NCI-H748 (cell line): ENCODE data around the gene MRPS25.

Experiments used
- DNase-seq: peaks from one replicate; lab custom pipeline; 2025; ENCODE audit not compliant: unreplicated experiment; lab: John Stamatoyannopoulos, UW

The MRPS25 gene

DNA sequence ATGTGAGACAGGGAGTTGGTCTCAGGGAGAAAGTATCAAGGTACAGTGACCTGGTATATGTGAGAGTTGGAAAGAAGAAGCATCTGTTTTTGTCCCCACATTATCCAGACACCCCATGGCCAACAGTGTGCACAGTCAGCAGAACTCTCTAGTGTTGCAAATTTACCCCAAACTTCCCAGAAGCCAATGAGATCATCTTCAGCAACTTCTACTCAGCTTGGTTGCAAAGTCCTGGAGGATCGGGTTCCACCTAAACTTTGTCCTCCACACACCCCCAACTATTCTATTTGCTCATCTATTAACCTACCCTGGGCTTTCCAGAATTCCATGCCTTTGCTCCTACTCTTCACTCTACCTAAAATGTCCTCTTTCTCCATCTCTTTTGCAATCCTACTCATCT is 18.1 kb upstream of the MRPS25 start:
- no peak for DNase-seq

DNA sequence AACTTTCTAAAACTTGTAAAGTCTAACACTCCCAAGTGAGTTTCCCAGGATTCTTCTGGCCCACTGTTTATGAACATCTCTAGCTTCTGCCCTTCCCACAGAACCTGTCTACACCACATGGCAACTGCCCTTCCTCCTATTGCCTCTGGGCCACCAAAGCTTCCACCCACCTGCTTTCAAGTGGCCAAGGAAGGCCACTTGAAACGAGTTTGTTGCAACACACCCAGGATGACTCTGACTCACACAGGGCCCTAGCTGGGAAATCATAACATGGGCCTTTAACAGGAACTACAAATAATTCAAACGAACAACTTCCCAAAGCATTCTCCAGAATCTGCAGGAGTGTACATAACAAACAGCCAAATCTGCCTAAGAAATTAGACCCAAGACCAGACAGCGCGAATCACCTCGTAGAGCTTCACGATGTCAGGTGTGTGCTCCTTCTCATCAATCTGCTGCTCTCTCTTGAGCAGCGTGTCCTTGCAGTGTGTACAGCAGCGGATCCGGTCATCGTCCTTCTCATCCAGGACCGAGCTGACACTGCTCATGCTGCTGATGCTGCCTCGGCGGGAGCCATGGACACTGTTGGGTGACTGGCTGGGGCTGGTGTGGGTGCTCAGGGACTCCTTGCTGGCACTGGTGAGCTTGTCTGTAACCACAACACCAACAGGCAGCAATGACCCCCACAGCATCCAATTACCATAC is 17.0 kb upstream of the MRPS25 start:
- DNase-seq = no peak

DNA sequence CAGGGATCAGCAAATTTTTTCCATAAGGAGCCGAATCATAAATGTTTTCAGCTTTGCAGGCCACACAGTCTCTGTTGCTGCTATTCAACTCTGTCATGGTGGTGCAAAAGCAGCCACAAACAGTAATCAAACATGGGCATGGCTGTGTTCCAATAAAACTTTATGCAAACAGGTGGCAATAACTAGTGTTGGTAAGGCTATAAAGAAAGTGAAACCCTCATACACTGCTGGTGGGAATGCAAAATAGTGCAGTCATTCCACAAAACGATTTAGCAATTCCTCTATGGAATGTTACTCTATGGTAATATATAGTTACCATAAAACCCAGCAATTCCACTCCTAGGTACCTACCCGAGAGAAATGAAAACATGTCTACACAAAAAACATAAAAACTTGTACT is 14.0 kb upstream of the MRPS25 start:
- DNase-seq = no peak

DNA sequence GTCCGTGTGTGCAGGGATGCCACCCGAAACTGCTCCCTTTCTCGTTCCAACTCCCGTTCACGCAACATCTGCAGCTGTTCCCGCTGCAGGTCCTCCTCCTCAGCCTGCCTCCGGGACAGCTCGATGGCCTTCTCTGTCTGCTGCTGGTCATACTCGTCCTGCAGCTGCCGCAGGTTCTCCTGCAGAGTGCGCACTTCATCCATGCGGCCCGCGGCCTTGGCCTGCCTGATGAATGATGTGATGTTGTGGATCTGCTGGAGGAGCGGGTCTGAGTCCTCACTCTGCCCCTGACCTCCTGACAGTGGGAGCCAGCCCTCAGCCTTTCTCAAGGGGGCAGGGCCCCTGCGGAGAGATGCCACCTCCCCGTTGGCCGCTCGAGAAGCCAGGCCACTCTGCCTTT is 9.4 kb upstream of the MRPS25 start:
- DNase-seq = no peak

DNA sequence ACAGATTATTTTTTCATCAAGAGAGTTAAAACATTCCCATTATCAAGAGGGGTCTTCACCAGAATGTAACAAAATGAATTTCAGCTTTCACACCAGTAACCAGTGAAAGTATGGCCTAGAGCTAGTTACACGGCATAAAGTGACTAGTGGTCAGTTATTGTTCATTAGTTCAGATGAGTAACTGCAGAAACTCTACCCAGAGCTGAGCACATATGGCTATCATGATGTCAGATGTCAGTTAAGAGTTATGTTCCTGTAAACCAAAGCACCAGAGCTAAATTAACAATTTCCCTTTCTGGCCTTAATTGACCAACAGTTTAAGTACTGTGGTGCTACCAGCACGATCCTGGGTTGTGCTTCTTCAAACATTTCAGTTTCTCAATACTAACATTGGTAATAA is 6.6 kb upstream of the MRPS25 start:
- no peak for DNase-seq

DNA sequence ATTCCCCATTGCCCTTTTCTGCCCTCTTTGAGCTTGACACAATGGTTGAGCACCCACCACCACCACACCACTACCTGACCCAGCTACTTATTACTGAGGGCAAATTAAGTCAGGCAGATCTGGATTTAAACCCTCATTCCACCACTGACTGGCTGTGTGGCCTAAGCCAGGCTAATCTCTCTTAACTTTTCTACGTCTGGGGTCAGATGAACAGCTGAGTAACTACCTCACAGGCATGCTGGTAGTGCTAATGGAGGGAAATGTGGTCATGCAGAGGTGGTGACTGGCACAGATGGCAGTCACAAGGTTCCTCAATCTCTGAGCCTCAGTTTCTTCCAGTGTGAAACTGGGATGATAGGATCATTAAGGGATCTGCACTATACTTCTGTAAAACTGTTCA is 4.3 kb upstream of the MRPS25 start:
- DNase-seq = no peak

DNA sequence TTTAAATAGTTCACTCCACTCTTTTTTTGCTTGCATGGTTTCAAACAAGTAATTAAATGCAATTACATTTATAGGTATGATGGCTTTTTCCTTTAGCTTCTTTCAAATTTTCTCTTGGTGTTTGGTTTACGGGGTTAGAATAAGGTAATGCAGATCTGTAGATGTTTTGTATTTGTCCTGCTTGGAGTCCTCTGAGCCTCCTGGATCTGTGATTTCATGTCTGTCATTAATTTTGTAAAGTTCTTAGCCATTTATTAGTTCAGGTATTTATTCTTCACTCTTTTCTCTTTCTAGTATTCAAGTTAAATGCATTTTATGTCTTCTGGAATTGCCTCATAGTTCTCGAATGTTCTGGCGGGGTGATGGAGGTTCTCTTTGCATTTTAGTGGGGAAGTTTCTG is 1.4 kb upstream of the MRPS25 start:
- no peak for DNase-seq

DNA sequence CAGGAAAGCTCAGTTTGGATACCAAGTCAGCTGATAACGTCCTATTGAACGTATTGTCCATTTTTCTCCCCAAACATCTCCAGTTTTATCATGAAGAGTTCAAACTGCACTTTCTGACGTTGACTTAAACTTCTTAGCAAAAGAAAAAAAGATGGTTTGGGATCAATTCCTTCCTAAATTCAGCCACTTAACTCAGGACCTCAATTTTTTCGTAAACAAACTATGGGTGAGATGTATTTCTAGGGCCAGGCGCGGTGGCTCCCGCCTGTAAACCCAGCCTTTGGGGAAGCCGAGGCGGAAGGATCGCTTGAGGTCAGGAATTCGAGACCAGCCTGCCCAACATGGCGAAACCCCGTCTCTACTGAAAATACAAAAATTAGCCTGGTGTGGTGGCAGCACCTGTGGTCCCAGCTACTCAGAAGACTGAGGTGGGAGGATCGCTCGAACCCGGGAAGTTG is 464 bp upstream of the MRPS25 start:
- no peak for DNase-seq

DNA sequence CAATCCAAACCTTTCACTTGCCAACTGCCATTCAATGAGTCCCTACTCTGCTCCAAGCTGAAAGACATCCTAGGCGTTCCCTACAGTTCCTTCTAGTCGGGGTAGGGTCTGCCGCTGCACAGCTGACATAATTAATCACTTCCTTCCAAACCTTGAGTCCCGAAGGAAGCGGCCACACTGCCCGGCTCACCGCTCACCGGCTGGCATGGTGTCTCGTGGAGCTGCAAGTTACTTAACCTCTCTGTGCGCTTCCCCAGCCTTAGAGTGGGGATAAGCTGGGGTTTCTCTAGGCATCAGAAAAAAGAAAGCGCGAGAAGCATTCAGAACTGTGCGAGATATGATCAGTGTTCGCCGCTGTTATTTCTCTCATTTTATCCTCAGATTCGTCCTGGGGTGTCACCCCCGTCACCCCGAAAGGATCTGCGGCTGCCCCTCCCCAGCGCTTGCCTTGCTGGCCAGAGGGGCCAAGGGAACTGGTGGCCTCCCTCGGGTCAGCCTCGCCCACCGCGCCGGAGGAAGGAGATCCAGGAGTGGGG is 748 bp downstream of the MRPS25 start:
- peak; percentile 23 for DNase-seq

DNA sequence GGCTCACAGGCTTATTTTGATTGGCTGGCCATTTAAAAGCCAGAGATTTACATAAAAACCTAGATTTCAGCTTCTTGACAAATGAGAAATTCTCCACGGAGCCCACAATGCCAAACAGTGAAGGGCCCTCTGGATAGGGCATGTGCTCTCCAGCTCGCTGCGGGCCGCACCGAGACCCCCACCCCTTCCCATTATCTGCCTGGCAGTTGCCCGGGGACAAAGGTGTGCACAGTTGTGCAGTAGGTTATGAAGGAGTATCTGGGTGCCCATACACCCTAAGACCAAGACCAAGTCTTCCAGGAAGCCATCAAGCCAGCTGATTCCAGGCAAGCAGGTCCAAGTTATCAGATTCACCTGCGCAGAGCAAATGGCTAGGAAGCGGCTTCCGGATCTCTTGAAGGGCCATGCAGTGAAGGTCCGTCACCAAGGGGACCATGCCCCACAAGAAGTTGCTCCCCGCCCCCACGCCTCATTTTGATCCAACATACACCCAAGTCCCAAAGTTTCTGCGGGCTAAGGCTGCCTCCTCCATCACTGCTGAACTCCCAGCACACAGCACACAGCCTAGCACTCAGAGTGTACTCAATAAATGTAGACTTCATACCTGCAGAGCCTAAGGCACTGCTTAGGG is 1.3 kb downstream of the MRPS25 start:
- DNase-seq = no peak

DNA sequence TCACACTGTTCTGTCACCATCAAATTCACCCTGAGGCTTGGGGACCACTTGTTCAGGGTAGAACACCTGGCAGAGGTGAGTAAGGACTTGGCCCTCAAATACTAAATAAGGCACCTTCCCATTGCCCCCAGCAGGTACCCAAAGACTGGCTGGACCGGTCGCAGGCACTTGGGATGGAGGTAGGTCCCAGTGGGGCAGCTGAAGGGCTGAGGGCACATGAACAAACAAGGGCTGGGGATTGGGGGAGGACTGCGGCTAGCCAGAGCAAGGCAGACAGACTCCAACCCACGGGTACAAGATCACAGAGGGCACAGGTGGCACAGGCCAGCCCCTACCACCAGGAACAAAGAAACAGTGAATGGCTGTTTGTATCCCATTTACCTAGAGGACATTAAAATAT is 1.9 kb downstream of the MRPS25 start:
- no peak for DNase-seq

DNA sequence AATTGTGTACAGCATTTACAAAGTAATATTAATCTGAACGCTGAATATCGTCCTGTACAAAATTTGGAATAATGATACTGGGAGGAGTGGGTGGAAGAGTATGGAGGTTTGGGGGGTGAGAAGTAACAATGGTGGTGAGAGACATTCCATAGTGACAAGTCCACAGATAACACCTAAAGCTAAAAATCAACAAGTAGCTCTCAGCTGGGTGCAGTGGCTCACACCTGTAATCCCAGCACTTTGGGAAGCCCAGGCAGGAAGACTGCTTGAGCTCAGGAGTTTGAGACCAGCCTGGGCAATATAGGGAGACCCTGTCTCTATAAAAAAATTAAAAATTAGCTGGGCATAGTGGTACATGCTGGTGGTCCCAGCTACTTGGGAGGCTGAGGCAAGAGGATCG is 5.1 kb downstream of the MRPS25 start:
- DNase-seq = no peak

DNA sequence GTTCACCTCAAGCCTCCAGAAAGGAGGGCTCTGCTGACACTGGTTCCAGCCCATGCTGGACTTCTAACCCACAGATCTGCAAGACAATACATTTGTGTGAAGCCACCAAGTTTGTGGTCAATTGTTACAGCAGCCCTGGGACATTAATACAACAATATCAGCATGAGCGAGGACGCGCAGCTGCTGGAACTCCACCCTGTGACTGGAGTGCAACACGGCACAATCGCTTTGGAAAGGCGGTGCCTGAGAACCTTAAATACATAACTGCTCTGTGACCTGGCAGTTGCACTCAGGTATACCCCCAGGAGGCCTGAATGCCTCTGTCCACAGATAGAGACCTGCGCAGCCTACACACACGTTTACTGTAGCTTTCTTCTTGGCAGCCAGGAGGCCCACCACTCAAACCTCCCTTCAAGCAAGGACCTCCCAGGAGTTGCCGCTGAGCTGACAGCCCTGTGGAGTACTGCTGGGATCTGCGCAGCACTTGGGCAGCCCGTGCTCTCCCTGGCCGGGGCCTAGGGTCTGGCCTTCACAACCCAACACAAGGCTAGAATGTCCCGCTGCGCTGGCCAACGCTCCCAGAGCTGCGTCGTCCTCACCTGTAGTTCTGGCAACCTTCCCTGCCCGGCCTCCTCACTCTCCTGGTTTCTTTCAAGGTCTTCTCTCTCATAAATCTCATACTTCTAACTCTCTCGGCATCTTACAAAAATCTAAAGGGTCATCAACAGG is 8.3 kb downstream of the MRPS25 start:
- DNase-seq = no peak

DNA sequence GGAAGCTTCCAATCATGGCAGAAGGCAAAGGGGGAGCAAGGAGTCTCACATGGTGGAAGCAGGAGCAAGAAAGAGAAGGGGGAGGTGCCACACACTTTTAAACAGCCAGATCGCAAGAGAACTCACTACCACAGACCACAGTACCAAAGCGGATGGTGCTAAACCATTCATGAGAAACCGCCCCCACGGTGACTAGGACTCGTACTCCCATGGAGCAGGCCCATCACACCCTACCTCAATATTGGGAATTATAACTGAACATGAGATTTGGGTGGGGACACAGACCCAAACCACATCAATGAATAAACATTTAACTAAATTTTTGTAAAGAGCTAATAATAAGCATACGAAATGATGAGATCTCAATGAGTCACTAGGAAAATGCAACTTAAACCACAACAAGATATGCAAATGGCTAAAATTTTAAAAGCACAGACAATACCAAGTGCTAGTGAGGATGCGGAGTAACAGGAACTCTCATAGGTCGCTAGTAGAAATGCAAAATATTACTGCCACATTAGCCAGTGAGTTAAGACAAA is 10.0 kb downstream of the MRPS25 start:
- no peak for DNase-seq

DNA sequence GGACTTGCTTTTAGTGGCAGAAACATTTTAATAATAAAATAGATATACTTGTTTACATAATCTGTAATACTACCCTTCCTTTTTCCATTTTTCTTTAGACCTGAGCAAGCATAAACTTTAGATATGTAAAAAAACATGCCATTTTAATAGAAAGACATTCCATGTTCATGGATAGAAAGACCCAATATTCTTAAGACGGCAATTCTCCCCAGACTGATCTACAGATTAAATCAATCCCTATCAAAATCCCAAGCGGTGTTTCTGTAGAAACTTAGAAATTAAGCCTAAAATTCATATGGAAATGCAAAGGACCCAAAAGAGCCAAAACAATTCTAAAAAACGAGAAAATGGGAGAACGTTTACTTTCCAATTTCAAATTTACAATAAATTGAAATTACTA is 11.6 kb downstream of the MRPS25 start:
- no peak for DNase-seq

DNA sequence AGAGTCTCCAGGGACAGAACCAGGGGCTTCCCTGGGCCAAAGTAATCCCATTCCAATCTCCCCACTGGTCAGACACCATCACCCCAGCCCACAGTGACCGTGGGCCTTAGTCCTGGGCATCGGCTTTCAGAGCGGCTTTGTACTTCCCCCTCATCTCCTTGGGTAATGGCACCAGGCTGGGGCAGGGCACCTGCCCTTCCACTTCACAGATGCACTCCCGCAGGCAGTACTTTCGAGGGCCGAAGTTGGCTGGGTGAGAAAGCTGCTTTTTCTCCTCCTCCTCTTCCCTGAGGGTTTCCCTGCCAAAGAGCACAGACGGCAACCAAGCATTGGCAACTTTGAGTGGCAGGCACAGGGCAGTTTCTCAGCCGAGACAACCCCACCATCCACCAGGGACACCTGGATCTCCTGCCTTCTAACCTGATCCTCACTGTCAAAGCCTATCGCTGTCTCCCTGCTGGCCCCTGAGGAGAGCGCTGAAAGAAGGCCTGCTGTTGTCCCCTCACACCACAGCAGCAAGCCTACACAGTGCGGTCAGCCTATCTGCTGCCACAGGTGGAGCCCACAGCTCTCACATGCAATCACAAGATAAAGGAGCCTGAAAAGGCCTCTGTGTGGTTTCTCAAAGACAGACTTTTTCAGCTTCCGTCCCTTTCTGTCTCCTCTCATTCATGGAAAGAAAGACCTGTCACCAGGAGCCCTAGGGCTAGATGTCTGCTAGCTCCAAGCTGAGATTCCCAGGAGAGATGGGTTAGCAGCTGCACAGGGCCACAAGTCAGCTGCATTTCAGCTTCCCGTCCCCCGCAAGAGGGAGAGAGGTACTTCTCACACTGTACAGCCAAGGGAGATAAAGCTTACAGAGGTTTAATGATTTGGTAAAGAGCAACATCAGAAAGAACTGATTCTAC is 12.5 kb downstream of the MRPS25 start:
- no peak for DNase-seq

DNA sequence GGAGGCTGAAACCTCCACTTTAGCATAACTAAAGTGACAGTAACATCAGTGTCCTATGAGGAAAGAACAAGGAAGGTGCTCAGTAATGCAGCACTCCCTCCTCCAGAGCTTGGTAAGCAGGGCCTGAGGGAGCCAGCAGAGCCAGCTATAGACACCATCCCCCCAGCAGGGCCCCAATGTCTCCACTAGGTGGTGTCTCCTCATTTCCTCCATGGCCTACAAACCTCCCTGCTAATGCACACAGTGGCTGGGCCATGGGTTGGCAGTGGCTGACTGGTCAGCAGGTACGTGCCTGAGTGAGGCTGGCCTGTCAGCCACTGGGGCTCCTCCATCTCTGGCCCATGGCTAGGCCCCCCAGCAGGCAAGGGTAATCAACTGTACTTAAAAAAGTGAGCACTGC is 13.6 kb downstream of the MRPS25 start:
- DNase-seq = peak; percentile 21

DNA sequence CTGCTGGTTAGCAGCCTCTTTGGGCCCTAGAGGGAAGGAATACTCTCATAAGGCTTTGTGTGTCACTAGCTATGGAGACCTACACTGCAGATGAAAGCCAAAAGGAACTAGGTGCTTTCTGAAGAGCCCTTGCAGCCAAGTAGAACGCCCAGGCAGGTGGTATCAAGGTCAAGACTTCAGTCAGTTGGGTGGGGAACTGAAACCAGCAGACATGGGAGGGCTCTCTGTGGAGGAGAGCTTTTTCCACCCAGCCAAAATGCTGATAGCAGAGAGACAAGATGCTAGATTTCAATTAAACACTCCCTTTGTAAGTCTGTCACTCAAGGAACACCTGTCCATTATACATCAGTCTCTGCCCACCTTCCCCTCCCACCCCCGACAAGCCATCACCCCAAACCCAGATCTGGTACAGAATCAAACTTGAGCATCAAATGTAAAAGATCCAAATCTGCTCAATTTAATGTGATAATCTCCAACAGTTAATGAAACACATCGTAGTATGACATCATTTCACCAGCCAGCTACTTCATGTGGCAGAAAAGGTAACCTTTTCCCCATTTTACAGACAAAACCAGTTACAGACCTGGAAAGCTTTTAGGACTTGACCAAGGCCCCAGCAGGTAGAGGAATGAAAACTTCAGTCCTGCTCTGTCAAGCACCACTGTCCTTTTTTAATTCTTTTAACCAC is 14.6 kb downstream of the MRPS25 start:
- no peak for DNase-seq

DNA sequence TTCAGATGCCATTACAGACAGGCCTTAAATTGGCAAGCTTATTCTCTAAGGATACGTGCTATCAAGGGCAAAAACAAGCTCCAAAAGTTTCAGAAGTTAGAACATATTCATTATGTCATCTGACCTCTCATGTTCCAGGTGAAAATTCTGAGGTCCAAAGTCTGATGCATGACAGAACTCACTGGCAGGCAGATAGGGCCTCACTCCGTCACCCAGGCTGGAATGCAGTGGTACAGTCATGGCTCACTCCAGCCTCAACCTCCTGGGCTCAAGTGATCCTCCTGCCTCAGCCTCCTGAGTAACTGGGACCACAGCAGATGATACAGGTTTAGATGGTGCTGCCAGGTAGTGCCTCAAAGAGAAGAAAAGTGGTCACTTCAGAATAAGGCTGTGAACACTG is 15.5 kb downstream of the MRPS25 start:
- DNase-seq = no peak

DNA sequence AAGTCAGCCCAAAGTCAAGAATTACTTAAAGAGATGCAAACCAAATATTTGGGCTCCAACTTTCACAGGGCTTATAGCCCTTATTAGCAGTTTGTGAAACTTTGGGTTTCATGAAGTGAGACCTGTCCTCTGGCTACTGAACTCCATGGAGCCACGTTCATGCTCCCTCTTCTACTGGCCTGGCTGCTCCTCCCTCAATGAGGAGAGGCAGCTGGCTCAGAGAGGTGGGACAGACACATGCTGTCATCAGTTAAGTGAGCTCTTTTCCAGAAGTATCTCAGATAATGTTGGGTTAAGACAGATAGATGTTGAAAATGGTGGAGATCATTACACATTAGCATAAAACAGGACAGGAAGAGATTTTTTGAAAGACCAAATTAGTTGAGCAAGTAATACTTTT is 19.4 kb downstream of the MRPS25 start:
- no peak for DNase-seq
